Measurements from ENCODE around the gene NEDD4L.

Gene NEDD4L

GRCh38 chr18:58177004-58177717, 133.1 kb downstream of the NEDD4L start:
- ChIA-PET CTCF (no interaction called here), POLR2A (no interaction called here)
- DNase-seq (ENCODE audit: extremely low spot score) = no peak
- no peak for TF ChIP-seq NFRKB (IDR thresholded peaks at IDR 0.05)
- TF ChIP-seq ARNT (IDR thresholded peaks at IDR 0.05) = no peak
- TF ChIP-seq SUZ12 (IDR thresholded peaks at IDR 0.05) = no peak
- TF ChIP-seq TARDBP (IDR thresholded peaks at IDR 0.05) = no peak
- TF ChIP-seq FOXK2 (IDR thresholded peaks at IDR 0.05) = no peak
- TF ChIP-seq HDGF (IDR thresholded peaks at IDR 0.05; ENCODE audit: borderline replicate concordance) = no peak
- TF ChIP-seq CTBP1 (IDR thresholded peaks at IDR 0.05; ENCODE audit: borderline replicate concordance) = no peak
- TF ChIP-seq SP1 (IDR thresholded peaks at IDR 0.05) = no peak
- TF ChIP-seq ZNF384 (IDR thresholded peaks at IDR 0.05) = no peak
- TF ChIP-seq BHLHE40 (IDR thresholded peaks at IDR 0.05; ENCODE audit: borderline replicate concordance) = no peak
- TF ChIP-seq PKNOX1 (IDR thresholded peaks at IDR 0.05) = no peak
- no peak for TF ChIP-seq FOXM1 (IDR thresholded peaks at IDR 0.05; ENCODE audit: borderline replicate concordance)
- no peak for TF ChIP-seq L3MBTL2 (conservative IDR thresholded peaks at IDR 0.05)
- TF ChIP-seq LEF1 (IDR thresholded peaks at IDR 0.05; ENCODE audit: borderline replicate concordance) = no peak
- no peak for TF ChIP-seq ELF4 (IDR thresholded peaks at IDR 0.05)
- no peak for TF ChIP-seq FOXA1 (IDR thresholded peaks at IDR 0.05)

- ChIA-PET CTCF (interaction anchor here (0.9 kb wide), 1 partner anchor 9 kb away, joined by 3 read pairs; no protein-coding TSS in a partner anchor), POLR2A (no interaction called here)
These were observed 134.0 kb downstream of the NEDD4L start for GRCh38 chr18:58177896-58178470.

GRCh38 chr18:58178511-58178910, 134.5 kb downstream of the NEDD4L start:
- POLR2A ChIA-PET = no interaction called here
- no peak for DNase-seq (ENCODE audit: extremely low spot score)
- TF ChIP-seq LEF1 (IDR thresholded peaks at IDR 0.05; ENCODE audit: borderline replicate concordance) (no peak), ELF4 (IDR thresholded peaks at IDR 0.05) (no peak), FOXM1 (IDR thresholded peaks at IDR 0.05; ENCODE audit: borderline replicate concordance) (no peak), TARDBP (IDR thresholded peaks at IDR 0.05) (no peak), SP1 (IDR thresholded peaks at IDR 0.05) (no peak), L3MBTL2 (conservative IDR thresholded peaks at IDR 0.05) (no peak), FOXA1 (IDR thresholded peaks at IDR 0.05) (no peak), HDGF (IDR thresholded peaks at IDR 0.05; ENCODE audit: borderline replicate concordance) (no peak), PKNOX1 (IDR thresholded peaks at IDR 0.05) (no peak), FOXK2 (IDR thresholded peaks at IDR 0.05) (no peak), NFRKB (IDR thresholded peaks at IDR 0.05) (no peak), CTBP1 (IDR thresholded peaks at IDR 0.05; ENCODE audit: borderline replicate concordance) (no peak), BHLHE40 (IDR thresholded peaks at IDR 0.05; ENCODE audit: borderline replicate concordance) (no peak), ARNT (IDR thresholded peaks at IDR 0.05) (no peak), ZNF384 (IDR thresholded peaks at IDR 0.05) (no peak)
- CTCF ChIA-PET = interaction anchor here (0.9 kb wide), 1 partner anchor 9 kb away, joined by 3 read pairs; no protein-coding TSS in a partner anchor

More at GRCh38 chr18:58177896-58178470, 134.0 kb downstream of the NEDD4L start:
- TF ChIP-seq ELF4 (IDR thresholded peaks at IDR 0.05) (no peak), LEF1 (IDR thresholded peaks at IDR 0.05; ENCODE audit: borderline replicate concordance) (no peak), HDGF (IDR thresholded peaks at IDR 0.05; ENCODE audit: borderline replicate concordance) (no peak), TARDBP (IDR thresholded peaks at IDR 0.05) (no peak)
- DNase-seq (ENCODE audit: extremely low spot score) = no peak

GRCh38 chr18:58180172-58180571, 136.1 kb downstream of the NEDD4L start:
- POLR2A ChIA-PET = no interaction called here
- TF ChIP-seq TARDBP (IDR thresholded peaks at IDR 0.05) = no peak
- no peak for TF ChIP-seq PKNOX1 (IDR thresholded peaks at IDR 0.05)
- no peak for TF ChIP-seq ELF4 (IDR thresholded peaks at IDR 0.05)
- TF ChIP-seq BHLHE40 (IDR thresholded peaks at IDR 0.05; ENCODE audit: borderline replicate concordance) = no peak
- no peak for TF ChIP-seq SP1 (IDR thresholded peaks at IDR 0.05)
- no peak for TF ChIP-seq FOXK2 (IDR thresholded peaks at IDR 0.05)
- no peak for TF ChIP-seq NFRKB (IDR thresholded peaks at IDR 0.05)
- TF ChIP-seq ZNF384 (IDR thresholded peaks at IDR 0.05) = no peak
- no peak for TF ChIP-seq L3MBTL2 (conservative IDR thresholded peaks at IDR 0.05)
- TF ChIP-seq FOXA1 (IDR thresholded peaks at IDR 0.05) = no peak
- TF ChIP-seq LEF1 (IDR thresholded peaks at IDR 0.05; ENCODE audit: borderline replicate concordance) = no peak
- no peak for TF ChIP-seq ARNT (IDR thresholded peaks at IDR 0.05)
- TF ChIP-seq HDGF (IDR thresholded peaks at IDR 0.05; ENCODE audit: borderline replicate concordance) = no peak
- TF ChIP-seq SUZ12 (IDR thresholded peaks at IDR 0.05) = no peak
- CTCF ChIA-PET = interaction anchor here (1.0 kb wide), 1 partner anchor 584 kb away, joined by 3 read pairs; no protein-coding TSS in a partner anchor
- no peak for DNase-seq (ENCODE audit: extremely low spot score)

- DNase-seq (ENCODE audit: extremely low spot score) = peak; percentile 45
- no peak for TF ChIP-seq SP1 (IDR thresholded peaks at IDR 0.05)
- TF ChIP-seq CTBP1 (IDR thresholded peaks at IDR 0.05; ENCODE audit: borderline replicate concordance) = no peak
- TF ChIP-seq PKNOX1 (IDR thresholded peaks at IDR 0.05) = no peak
- no peak for TF ChIP-seq SUZ12 (IDR thresholded peaks at IDR 0.05)
- no peak for TF ChIP-seq L3MBTL2 (conservative IDR thresholded peaks at IDR 0.05)
- TF ChIP-seq ZNF384 (IDR thresholded peaks at IDR 0.05) = no peak
- no peak for TF ChIP-seq ARNT (IDR thresholded peaks at IDR 0.05)
- TF ChIP-seq FOXM1 (IDR thresholded peaks at IDR 0.05; ENCODE audit: borderline replicate concordance) = no peak
- no peak for TF ChIP-seq LEF1 (IDR thresholded peaks at IDR 0.05; ENCODE audit: borderline replicate concordance)
- TF ChIP-seq BHLHE40 (IDR thresholded peaks at IDR 0.05; ENCODE audit: borderline replicate concordance) = no peak
- TF ChIP-seq ELF4 (IDR thresholded peaks at IDR 0.05) = no peak
- TF ChIP-seq FOXK2 (IDR thresholded peaks at IDR 0.05) = no peak
- POLR2A ChIA-PET = no interaction called here
- CTCF ChIA-PET = interaction anchor here (0.6 to 1.2 kb wide), 10 partner anchors 8 to 583 kb away, joined by 3 to 6 read pairs (median 3); no protein-coding TSS in a partner anchor
These were observed 136.8 kb downstream of the NEDD4L start for GRCh38 chr18:58180738-58181353.
